Gastrocnemius medialis (tissue), 4 donors: ENCODE results near the gene BPIFB2. TPM values are rescaled to one million over a fixed set of nuclear protein-coding genes. Genes with fewer than 3 reads are reported as not detected.

Experiments used
- ATAC-seq, 2 donors: fragments of 150-250 bp; one replicate each; pipeline ENCODE4 v1.9.1; 2016
- DNase-seq, 2 donors: peaks; one replicate each; pipeline ENCODE4 v3.0.0-alpha.2; 2019
- H3K27ac ChIP-seq, 4 donors: fragments of 200-600 bp; sonication (generic); 1 replicate in 1 of 4; 2 replicates in 3 of 4; pipeline ENCODE4 v1.5.1; 2016 to 2018; ENCODE audit warnings: mild to moderate bottlenecking in 2 of 4, moderate library complexity in 1 of 4
- H3K27me3 ChIP-seq, 3 donors: fragments of 200-600 bp; sonication (generic) in 2 of 3; 1 replicate in 1 of 3; 2 replicates in 2 of 3; pipeline versions ENCODE4 v1.5.1 to v1.6.0; 2016 to 2019; ENCODE audit warnings: mild to moderate bottlenecking in 1 of 3, moderate library complexity in 1 of 3
- H3K36me3 ChIP-seq, 2 donors: fragments of 200-600 bp; sonication (generic) in 1 of 2; one replicate each; pipeline ENCODE4 v1.5.1; 2017 to 2018
- H3K4me1 ChIP-seq, 2 donors: fragments of 200-600 bp; sonication (generic) in 1 of 2; one replicate each; pipeline ENCODE4 v1.5.1; 2016 to 2017; ENCODE audit warnings: mild to moderate bottlenecking in 2 of 2
- H3K4me3 ChIP-seq, 4 donors: fragments of 200-600 bp; sonication (generic) in 3 of 4; 1 replicate in 1 of 4; 2 replicates in 3 of 4; pipeline ENCODE4 v1.5.1; 2016 to 2019; ENCODE audit warnings: mild to moderate bottlenecking in 2 of 4
- H3K9me3 ChIP-seq, 3 donors: fragments of 200-600 bp; sonication (generic) in 2 of 3; 1 replicate in 1 of 3; 2 replicates in 2 of 3; pipeline ENCODE4 v1.5.1; 2016 to 2019
- POLR2A ChIP-seq, 2 donors: fragments of 450-650 bp; IDR thresholded peaks; one replicate each; pipeline ENCODE4 v1.6.1; 2017; ENCODE audit warnings: antibody characterized with exemption in 2 of 2, mild to moderate bottlenecking in 2 of 2, moderate library complexity in 2 of 2
- in situ Hi-C, 4 donors: fragments of 200-750 bp; cut with MboI; loops; one replicate each; pipeline versions ENCODE4 v1.15.0 to v1.8.0; 2017; ENCODE audit warnings: low sequenced_read_pairs in 4 of 4
- intact Hi-C: fragments of 100-400 bp; cut with DNase I; formaldehyde crosslinking; loops from one replicate; pipeline ENCODE4 v1.15.1; 2023; ENCODE audit warnings: low total_unique reads
- total RNA-seq, 4 donors: library from RNA; depleted of rRNA; stranded (reverse); fragments of >200 nt; gene quantifications; one replicate each; pipeline versions ENCODE4 v1.1.0 to v1.2.3, GENCODE V29; 2016
- TF ChIP-seq, protein P1 (sequence below), 5 experiments: fragments of 450-650 bp in 3 of 5; fragments of 200-600 bp in 2 of 5; sonication (generic) in 2 of 5; IDR thresholded peaks in 4 of 5; conservative IDR thresholded peaks in 1 of 5; 1 replicate in 4 of 5; 2 replicates in 1 of 5; pipeline ENCODE4 v1.5.1; 2016 to 2019; ENCODE audit warnings: antibody characterized with exemption in 5 of 5, mild to moderate bottlenecking in 3 of 5, moderate library complexity in 3 of 5

The BPIFB2 gene
- total RNA-seq, 4 donors from 2014 or later, result not detected

DNA sequence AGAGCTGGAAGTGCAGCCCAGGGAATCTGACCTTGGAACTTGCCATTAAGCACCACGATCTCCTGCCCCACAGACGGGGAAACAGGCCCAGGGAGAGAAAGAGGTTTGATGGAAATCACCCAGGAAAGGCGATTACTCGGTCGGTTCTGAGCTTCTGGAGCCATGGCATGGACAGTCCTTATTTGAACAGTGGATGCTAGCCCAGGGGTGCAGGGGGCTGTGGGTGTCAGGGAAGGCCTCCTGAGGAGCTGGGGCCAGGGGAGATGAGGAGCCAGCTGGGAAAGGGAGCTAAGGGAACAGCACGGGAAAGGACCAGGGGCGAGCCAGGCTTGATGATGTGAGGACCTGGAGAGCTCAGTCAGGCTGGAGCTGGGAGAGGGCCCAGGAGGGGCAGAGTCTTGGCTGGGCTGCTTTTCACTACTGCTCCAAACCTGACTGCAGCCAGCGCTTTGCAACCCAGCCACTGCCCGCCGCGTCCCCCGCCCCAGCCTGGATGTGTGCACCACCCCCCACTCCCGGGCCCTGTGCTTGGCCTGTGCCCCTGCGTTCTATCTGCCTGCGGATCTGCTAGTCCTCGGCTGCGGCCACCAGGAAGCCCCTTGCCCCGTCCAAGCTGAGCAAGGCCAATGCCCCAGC, 21.1 kb upstream of the BPIFB2 start:
- Histone ChIP-seq H3K4me3 (no peak overlapping the region), H3K27ac (no peak overlapping the region), H3K4me1 (no peaks in the 10 kb centered on the region), H3K27me3 (no peaks in the 10 kb centered on the region), H3K36me3 (no peaks in the 10 kb centered on the region), H3K9me3 (no peaks in the 10 kb centered on the region)
- intact Hi-C loops, result no loop called here
- DNase-seq, result no peak
- ATAC-seq, result no peak
- TF ChIP-seq POLR2A (IDR thresholded peaks at IDR 0.05), result no peak
- TF ChIP-seq, protein P1, sequence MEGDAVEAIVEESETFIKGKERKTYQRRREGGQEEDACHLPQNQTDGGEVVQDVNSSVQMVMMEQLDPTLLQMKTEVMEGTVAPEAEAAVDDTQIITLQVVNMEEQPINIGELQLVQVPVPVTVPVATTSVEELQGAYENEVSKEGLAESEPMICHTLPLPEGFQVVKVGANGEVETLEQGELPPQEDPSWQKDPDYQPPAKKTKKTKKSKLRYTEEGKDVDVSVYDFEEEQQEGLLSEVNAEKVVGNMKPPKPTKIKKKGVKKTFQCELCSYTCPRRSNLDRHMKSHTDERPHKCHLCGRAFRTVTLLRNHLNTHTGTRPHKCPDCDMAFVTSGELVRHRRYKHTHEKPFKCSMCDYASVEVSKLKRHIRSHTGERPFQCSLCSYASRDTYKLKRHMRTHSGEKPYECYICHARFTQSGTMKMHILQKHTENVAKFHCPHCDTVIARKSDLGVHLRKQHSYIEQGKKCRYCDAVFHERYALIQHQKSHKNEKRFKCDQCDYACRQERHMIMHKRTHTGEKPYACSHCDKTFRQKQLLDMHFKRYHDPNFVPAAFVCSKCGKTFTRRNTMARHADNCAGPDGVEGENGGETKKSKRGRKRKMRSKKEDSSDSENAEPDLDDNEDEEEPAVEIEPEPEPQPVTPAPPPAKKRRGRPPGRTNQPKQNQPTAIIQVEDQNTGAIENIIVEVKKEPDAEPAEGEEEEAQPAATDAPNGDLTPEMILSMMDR (IDR thresholded peaks at IDR 0.05 in 4 of 5, conservative IDR thresholded peaks at IDR 0.05 in 1 of 5), result no peak
- in situ Hi-C loops, result no loop called here

DNA sequence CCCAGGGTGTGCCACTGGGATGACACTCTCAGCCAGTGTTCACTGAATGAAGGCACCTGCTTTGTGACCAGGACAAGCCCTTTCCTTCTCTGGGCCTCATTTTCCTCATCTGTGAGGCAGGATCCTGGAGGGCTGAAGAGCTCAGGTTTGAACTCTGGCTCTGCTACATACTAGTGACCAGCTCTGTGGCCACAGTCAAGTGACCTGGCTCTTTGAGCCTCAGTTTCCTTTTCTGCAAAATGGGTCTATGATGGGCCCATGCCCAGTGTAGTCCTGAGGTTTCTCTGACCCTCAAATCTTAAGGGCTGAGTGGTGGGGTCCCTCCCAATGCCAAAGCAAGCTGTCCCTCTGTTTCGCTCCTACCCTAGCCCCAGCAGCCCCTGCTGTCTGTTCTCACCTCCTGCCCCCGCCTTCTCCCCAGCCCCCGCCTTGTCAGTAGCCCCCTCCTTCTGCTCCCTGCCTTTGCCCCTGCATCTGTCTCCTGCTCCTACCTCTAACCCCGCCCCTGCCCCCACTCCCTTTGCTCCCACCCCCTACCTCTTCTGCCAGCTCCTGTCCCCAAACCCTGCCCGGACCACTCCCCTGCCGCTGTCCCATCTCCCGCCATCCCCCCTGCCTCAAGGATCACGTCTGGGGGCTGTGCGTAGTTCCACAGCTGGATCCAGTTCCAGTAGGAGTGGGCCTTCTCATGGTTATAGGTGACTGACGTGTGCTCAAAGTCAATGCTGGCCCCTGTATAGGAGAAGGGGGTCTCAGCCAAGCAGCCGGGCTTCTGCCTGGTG, 20.3 kb upstream of the BPIFB2 start:
- in situ Hi-C loops (no loop called here), intact Hi-C loops (no loop called here)
- no peaks in the 10 kb centered on the region for H3K27me3 ChIP-seq
- no peak for TF ChIP-seq POLR2A (IDR thresholded peaks at IDR 0.05)
- TF ChIP-seq, protein P1 (IDR thresholded peaks at IDR 0.05 in 4 of 5, conservative IDR thresholded peaks at IDR 0.05 in 1 of 5), result no peak
- ATAC-seq (no peak), DNase-seq (no peak)
- H3K4me1 ChIP-seq, result no peaks in the 10 kb centered on the region
- H3K36me3 ChIP-seq, result no peaks in the 10 kb centered on the region
- H3K9me3 ChIP-seq, result no peaks in the 10 kb centered on the region
- H3K27ac ChIP-seq, result no peak overlapping the region
- H3K4me3 ChIP-seq, result no peak overlapping the region

DNA sequence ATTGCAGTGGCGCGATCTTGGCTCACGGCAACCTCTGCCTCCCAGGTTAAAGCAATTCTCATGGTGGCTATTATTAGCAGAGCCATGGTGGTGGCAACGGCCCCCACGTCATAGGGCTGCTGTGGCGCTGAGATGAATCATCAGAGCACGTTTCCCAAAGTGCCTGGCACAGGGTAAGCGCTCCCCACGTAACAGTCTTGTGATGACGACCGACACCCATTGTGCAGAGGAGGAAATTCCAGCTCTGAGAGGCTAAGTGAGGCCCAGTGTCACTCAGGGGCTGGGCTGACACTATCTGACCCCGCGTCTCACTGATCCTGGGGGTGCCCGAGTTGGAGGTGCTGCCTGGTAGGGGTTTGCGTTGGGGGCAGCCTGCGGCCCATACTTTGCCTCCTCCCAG, 19.5 kb upstream of the BPIFB2 start:
- Histone ChIP-seq H3K36me3 (no peaks in the 10 kb centered on the region), H3K27me3 (no peaks in the 10 kb centered on the region), H3K4me3 (no peak overlapping the region), H3K27ac (no peak overlapping the region), H3K4me1 (no peaks in the 10 kb centered on the region), H3K9me3 (no peaks in the 10 kb centered on the region)
- no peak for TF ChIP-seq POLR2A (IDR thresholded peaks at IDR 0.05)
- TF ChIP-seq, protein P1 (IDR thresholded peaks at IDR 0.05 in 4 of 5, conservative IDR thresholded peaks at IDR 0.05 in 1 of 5), result no peak
- DNase-seq, result no peak
- ATAC-seq, result no peak
- in situ Hi-C loops, result no loop called here
- intact Hi-C loops, result no loop called here

DNA sequence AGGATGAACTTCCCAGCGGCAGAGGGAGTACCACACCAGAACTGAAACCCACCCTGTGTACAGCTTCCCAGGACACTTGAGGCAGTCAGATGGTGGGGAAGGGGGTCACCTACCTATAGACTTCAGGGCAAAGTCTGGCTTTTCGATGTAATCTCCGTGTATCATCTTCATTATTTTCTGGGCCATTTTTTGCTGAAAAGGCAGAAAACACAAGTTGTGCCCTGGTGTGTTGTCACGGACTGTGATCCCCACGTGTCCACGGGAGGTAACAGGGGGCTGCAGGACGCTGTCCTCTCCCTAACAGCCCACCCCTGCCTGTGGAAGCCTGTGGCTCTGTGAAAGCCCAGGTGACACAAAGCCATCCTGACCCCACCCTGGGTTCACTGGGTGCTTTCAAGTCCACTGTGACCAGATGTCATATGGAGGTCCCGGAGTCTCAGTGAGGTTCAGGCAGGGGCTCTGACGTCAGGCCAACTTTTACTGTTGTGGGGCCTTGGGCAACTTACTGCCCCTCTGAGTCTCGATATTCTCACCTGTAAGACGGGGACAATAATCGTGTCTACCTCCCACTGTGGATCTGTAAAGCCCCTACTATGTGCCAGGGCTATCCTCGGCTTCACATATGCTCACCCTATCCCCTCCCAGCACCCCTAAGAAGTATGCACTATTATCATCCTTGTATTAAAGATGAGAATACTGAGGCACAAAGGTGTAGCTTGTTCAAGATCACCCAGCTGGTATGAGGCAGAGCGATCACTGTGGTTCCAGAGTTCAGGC, 17.8 kb upstream of the BPIFB2 start:
- Histone ChIP-seq H3K4me1 (no peaks in the 10 kb centered on the region), H3K4me3 (no peak overlapping the region), H3K36me3 (no peaks in the 10 kb centered on the region), H3K27me3 (no peaks in the 10 kb centered on the region), H3K9me3 (no peaks in the 10 kb centered on the region), H3K27ac (no peak overlapping the region)
- ATAC-seq, result no peak
- in situ Hi-C loops (no loop called here), intact Hi-C loops (no loop called here)
- TF ChIP-seq, protein P1 (IDR thresholded peaks at IDR 0.05 in 4 of 5, conservative IDR thresholded peaks at IDR 0.05 in 1 of 5), result no peak
- no peak for TF ChIP-seq POLR2A (IDR thresholded peaks at IDR 0.05)
- no peak for DNase-seq
